ENCODE results near the gene WSCD2.

The WSCD2 gene

DNA sequence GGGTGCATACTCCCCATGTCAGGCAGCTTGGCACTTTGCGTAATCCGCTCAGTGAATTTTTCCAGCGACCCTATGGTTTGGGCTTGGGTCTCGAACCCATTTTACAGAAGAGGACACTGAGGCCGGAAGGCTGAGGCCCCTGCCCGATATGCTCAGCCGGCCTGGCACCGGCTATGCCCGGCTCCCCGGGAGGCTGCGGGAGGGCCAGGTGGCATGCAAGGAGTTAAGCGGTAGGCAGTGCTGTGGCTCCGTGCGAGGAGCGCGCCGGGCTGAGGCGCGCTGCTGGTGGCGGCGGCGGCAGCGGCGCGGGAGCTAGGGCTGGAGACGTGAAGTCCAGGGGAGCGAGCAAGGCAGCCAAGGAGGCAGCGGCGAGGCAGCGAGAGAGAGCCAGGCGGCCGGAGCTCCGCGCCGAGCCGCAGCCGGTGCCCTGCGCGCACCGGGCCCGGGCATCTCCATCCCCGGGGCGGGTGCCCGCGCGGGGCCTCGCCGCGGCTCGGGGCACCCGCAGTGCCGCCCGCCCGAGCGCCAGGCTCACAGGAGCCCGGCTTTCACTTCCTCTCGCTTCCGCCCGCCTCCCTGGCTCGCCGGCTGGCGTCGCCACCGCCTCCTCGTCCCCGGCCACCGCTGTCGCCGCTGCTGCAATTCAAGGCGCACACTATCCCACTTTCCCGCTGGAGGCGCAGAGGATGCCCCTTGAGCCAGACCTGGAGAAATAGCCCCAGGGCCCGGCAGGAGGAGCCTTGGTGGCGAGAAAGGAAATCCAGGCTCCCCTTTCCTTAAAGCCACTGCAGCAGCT lies at the start of gene WSCD2:
TSS of gene WSCD2 (plus strand) at position 272 of the 796 bp plus-strand sequence. CDS start 66,545 bp downstream, outside the sequence.
- peak; percentile 22 to 41 for DNase-seq

DNA sequence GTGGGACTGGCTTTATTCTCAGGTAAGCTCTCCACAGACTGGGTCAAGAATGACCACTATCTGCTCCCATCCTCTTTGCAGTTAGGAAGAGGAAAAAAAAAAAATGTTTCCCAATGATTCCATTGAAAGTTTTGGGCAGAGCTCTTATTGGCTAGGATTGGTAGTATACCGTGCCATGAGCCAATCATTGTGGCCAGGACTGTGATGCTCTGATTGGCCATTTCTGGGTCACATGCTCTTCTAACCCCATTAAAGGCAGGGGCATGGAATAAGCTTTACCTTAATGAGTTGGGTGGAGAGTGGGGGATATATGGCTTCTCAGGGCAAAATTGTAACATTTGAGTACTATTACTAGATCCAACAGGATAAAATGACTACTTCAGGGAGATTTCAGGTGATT lies 49.4 kb upstream of the WSCD2 start:
- no peak for DNase-seq

DNA sequence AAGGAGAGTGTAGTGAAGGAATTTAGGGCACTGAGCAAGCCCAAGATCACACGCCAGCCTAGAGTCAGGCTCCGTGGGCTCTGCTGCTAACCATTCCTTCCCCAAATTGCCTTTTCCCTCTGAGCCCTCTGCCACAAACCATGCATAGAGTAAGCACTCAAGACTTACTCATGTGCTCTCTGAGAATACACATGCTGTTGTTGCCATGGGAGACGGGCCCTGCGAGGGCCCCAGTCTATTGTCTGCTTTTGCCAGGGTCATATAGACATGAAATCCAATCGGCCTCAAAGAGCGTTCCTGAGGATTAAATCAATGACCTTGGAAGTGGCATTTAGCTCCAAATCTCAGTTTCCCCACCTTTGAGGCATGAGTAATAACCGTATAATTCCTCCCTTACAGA lies 48.7 kb upstream of the WSCD2 start:
- no peak for DNase-seq

DNA sequence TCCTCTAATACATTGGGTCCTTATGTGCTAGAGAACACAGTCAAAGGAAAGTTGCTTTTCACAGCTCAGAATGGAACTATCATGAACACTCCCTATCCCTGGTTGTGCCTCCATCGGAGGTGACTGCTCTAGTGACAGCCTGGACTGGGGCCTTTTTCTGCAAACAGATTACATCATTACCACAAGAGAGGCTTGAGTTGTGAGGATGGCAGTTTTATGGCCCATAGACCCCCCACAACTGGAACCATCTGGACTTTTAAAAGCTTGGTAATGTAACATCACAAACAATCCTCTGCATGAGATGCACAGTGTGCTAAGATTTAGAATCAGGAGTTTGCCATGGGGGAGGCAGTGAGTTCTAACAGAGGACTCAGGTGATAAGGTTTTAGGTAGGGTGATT lies 46.6 kb upstream of the WSCD2 start:
- no peak for DNase-seq

DNA sequence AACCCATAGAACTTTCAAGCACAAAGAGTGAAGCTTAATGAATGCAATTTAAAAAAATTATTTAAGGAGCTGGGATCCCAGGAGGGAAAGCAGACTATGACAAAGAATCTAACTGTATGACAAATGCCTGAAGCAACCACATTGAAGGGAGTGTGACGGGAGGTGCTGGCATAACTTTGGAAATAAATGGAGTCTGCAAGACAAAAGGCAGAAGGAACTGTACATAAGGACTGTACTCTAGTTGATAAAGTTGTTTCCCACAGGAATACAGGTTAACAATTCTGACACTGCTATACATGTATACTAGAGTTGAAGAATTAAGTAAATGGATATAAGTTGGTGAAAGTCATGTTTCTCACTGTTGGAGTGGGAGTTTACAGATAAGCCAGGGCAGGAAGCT lies 41.2 kb upstream of the WSCD2 start:
- no peak for DNase-seq

DNA sequence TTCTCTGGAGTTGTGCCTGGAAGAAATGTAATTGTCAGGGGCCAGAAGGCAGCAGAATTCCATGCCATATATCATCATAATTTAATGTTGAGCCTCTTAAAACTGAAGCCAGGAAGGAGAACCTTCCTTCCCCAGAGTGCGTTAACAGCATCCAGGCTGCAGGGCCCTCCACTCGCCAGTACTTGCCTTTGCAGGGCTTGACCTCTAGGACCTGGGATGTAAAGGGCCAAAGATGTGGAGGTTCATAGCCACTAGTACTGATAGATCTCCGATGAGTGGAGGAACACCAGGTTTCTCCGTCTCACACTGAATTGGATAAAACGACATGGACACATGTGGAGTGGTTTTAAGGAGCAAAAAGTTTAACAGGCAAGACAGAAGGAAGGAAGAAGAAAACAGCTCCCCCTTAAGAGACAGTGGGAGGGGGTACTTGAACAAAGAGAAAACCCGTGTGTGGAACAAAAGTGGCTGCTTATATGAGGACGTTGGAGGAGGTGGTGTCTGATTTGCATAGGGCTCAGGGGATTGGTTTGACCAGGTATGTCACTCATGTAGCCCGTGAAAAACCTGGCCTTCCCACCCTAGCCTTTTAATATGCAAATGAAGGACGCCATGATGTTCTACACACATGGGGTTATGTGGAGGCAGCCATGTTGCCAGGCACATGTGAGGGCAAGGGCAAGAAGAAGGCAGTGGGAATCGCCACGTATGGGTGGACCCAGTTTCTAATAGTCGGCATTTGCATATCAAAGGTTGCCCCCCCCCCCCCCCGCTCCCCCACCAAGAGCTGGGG lies 38.8 kb upstream of the WSCD2 start:
- DNase-seq = no peak

DNA sequence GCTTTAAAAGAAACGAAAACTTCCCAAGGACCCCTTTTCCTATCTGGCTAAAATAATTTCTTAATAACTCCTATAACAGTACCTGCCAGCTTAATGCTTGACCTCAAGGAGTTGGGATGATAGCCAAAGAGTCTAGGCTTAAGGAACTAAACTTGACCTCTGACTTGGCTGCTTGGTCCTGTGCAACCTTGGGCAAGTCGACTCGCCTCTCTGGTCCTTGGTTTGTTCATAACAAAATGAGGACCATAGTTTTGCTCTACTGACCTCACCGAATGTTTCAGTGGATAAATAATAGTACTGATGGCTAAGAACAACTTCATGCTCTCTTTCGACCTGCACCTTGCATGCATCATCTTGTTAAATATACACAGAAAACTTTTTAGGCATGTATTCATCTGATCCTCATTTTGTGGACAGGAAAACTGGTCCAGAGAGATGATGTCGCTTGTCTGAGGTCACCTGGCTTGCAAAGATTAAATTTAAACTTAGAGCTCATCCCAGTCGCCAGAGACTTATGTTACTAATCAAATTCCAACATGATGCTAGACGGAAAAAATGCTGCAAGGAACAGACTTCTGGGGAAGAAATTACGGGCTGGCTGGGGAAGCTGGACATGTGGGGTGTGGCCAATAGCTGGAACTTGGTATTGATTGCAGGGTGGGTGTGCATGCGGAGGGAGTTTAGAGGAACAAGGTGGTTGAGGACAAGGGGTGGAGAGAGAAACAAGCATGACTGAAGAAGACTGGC lies 38.0 kb upstream of the WSCD2 start:
- DNase-seq = no peak

DNA sequence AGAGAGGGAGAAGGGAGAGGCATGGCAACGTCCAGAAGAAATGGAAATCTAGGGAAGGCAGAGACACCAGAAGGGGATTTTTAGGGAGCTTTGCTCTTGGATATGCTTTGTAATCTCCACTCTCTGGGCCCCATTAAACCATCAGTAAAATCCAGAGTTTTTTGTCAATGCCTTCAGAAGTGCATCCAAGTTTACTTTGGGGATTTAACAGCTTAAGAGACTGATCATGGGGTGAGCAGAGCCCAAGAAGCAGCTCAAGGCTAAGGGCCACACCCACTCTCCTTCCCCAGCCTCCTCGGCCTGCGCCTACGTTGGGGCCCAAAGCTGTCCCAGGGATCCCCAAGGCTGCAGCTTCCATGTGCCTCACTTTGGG lies 37.4 kb upstream of the WSCD2 start:
- no peak for DNase-seq

DNA sequence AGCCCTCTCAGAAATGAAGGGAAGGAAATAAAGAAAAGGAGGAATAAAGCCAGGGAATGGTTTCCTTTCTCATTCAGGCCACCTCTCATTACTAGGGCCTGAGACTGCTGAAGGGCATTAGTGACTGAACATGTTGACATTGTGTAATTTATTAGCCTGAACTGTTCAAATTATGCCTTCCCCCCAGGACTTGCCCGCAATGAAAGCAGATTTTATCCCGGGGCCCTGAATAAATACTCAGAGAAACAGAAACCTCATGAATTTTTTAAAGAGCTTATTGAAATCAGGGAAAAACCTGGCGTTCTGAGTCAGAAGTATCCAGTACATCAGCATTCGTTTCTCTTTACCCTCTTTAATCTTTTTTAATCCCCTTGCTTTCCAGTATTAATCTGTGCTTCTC lies 35.9 kb upstream of the WSCD2 start:
- no peak for DNase-seq

DNA sequence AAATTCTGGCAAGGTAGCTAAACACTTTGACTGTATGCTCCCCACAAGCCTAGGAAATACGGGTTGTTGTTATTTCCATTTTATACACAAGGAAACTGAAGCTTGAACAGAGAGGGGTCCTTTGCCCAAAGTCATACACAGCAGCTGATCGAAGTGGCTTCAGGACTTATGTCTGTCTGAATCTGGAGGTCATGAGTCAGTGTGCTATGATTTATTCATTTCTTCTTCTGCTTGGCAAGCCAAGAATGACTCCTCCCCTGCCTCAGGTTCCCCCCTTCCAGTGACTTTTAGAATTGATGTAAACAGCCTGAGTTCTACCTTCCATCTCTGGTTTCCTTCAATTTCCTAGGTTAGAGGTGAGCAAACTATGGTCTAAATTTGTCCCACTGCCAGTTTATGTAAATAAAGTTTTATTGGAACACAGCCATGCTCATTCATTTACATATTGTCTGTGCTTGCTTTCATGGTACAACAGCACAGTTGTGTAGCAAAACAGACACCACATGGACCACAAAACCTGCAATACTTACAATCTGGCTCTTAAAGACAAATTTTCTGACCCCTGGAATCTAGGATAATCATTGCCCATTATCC lies 34.9 kb upstream of the WSCD2 start:
- no peak for DNase-seq

DNA sequence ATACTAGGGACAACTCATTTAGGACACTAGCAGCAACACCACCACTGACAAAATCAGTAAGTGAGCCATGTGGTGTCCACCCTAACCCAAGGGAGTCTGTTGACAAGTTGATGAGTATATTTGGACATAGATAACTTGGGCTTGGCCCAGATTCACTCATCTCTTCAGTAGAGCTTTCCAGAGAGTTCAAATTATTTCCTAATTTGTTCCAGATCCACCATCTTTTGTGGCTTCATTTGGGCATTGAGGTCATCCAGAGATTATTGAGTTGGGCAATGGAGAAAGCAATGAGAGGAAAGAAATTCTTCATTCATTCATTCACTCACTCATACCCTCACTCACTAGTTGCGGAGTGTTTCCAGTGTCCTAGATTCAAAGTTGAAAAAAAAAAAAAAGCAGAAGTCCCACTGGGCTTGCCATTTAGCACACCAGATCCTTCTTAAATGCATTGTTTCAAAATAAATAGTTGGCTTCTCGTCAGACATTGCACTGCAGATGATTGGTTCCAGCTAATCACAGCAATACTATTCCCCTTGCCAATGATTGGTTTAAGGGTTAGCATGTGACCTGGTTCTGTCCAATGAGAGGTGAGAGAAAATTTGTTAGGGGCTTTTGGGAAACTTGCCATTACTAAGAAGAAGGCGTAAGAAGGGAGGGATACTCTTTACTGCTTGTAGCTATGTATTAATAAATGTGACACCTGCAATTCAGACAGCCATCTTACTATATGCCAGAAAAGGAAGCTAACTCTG lies 31.8 kb upstream of the WSCD2 start:
- DNase-seq = no peak

DNA sequence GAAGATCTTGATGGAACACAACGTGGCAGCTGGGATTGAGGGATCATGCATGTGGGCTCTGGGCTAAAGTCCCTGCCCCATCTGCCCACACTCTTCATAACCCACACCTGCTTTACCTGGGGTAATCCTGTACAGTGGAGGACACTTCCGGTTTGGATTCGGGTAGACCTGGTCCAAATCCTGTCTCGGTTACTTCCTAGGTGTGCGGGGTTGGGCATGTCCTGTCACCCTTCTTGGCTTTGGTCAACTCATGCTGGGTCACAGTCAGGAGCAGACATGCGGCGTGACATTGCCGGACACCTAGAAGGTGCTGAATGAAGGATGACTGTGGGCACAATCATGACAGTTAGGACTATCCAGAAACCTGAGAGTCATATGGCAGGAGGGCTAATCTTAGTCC lies 30.7 kb upstream of the WSCD2 start:
- DNase-seq = no peak

DNA sequence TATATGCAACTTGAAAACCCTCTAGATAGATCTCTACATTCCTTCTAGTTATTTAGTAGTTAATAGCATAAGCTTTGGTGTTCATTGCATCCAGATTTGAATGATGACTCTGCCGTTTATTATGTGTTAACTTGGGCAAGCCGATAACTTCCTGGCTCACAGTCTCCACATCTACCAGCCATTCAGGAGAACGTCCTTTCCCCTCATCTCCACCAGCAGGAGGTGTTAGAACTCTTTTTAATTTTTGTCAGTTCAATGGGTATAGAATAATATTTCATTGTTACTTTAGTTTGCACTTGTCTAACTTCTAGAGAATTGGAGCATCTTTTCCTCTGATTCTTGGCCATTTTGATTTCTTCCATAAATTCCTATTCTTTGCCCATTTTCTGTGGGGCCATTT lies 30.0 kb upstream of the WSCD2 start:
- DNase-seq = no peak

DNA sequence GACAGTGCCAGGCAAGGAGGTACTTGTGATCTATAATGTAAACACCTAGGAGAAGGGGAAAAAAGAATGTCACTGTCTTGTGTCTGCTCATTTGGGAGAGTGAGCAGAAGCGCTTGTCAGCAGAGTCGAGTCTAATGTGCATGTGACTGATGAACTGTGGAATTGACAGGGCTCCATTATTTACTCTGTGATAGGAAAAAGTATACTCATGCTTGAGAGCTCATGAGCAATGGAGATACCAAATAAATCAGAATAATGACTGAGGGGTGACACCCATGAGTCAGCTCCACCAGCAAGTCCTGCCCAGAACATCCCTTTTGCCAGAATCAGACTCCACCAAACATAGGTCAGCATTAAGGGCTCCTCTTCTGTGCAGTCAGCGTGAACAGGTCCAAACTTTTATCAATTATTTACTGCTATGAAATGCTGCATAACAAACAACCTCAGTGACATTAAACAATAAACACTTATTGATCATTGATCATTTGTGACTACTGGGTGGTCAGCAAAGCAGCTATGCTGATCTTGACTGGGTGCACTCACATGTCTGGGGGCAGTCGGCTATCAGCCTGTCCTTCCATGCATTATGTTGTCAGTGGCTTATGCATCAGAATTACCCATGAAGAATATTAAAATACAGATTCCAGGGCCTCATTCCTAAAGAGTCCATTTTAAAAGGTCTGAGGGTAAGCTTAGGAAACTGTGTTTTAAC lies 29.2 kb upstream of the WSCD2 start:
- no peak for DNase-seq

DNA sequence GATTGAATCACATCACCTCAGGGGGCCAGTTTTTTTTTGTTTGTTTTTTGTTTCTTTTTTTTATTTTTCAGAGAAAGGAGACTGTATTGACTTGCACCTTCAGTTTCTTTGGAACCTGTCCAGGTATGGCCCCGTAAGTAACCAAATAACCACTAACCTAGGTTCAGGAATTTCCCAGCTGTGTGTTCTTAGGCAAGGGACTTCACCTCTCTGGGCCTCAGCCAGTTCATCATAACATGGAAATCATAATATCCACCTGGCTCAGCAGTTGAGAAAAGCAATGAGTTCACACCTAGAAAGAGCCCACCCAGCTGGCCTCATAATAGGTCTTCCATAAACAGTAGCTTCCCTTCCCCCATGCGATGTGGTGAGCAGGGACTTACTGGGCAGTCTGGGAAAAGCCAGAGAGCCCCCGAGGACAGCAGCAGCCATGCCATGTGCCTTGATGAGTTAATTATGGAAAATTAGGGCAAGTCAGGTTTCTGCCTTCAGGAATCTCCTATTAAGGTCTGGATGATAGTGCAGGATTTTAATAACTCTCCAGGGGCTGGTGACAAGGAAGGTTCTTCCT lies 27.4 kb upstream of the WSCD2 start:
- DNase-seq = no peak

DNA sequence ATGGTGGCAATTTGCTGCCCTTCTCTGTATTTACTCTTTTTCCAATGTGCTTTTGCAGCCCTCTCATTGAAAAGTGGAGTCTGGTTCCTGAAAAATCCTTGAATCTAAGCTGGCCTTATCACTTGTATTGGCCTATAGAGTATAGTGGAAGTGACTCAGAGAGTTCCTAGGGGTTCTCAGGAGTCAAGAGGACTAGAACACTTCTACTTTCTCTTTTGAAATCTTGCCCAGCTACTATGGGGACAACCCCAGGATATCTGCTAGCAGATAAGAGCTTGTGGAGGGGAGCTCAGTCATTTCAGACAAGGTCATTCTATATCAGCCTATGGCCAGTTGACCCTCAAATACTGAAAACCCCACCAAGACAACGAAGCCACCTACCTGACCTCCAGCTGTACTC lies 26.7 kb upstream of the WSCD2 start:
- no peak for DNase-seq

DNA sequence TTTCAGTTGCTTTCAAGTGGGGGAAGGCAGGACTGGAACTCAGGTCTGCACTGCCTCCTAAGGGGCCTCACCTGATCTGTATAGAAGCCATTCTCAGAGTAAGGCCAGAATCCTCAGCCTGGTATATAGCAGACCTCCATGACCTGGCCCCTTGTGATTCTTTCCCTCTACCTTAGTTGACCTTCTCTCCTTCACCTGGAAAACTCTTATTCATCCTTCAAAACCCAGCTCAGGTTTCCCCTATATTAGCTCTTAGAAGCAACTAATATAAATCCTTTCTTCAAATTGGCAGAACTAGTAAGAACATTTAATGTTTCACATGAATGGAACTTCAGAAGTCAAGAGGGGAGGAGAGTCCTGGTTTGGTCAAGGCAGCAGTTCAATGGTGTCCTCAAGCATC lies 26.0 kb upstream of the WSCD2 start:
- DNase-seq = no peak

DNA sequence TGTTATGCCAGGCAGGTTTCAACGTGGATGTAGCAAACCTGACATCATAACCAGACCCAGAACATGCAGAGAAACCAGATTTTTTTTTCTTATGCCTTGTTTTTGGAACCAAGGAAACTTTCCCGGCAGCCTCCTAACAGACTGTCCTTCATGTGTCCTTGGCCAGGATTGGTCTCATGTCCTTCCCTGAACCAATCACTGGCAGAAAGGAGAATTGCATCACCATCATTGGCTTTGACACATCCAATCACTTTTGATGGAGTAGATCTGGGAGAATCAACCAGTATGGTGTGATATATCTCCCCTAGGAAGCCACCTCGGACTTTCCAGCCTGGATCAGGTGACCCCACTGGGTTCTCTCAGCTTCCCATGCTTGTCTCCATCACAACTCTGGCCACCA lies 25.6 kb upstream of the WSCD2 start:
- DNase-seq = no peak

DNA sequence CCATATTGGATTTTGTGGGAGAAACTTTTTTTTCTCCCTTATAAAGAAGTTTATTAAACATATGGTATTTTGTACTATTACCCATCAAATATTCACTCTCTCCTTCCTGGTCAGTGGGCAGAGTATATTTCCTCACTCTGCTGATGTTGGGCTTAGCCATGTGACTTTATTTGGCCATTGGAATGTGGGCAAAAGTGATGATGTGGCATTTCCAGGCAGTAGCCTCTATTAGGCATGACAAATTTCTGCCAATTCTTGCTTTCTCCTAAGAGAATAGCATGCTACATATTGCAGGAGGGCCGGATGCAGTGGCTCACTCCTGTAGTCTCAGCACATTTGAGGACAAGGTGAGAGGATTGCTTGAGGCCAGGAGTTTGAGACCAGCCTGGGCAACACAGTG lies 24.4 kb upstream of the WSCD2 start:
- no peak for DNase-seq

DNA sequence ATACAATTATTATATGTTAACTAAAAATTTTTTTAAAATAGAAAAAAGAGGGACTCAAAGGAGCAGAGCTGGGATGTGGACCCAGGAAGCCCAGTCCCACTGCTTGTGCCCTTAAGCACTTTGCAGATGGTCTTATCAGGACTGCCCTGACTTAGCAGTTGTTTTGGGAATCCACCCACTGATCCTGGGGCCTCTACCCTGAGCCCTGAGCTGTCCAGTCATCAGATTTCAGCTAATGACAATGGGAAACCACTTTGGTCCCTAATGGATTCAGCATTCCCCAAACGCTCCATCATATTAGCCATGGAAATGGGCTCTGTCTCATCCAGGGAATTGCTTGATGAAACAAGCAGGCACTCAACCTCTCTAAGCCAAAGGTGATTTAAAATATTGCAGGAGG lies 22.5 kb upstream of the WSCD2 start:
- no peak for DNase-seq

DNA sequence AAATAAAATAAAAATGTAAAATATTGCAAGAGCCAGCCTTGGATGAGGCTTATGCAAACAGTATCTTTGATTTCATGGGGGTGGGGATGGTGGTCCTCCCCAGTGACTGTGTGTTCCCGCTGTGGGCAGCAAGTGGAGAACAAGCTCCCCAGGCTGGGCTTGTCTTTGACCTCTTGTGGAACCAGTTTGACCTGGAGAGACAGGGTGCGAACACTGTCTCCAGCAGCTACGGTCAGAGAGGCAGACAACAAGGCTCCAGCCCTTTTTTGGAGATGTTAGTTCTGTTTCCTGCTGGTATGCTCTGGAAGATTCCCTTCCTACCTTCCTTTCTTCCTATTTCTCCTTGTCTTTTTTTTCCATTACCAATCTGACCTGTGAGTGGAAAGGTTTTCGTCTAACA lies 21.8 kb upstream of the WSCD2 start:
- DNase-seq = no peak

DNA sequence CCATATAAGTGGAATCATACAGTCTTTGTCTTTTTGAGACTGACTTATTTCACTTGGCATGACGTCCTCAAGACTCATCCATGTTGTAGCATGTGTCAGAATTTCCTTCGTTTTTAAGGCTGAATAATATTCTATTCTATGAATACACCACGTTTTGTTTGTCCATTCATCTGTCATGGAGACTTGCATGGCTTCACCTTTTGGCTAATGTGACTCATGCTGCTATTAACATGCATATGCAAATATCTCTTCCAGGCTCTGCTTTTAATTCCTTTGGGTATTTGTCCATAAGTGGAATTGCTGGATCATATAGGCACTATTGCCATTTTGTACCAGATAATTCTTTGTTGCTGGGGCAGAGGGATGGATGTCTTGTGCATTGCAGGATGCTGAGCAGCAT lies 19.6 kb upstream of the WSCD2 start:
- no peak for DNase-seq
